ENCODE results near the gene PTTG1IP. TPM values are rescaled to one million over a fixed set of nuclear protein-coding genes. Genes with fewer than 3 reads are reported as not detected.
A peak's percentile ranks its signal among the peaks of the same experiment; 100 is the strongest.

Gene PTTG1IP
- polyA plus RNA-seq, 1 donor (not counting 4 experiments of a cell fraction or from before 2014, with no cell fraction given) = 132 TPM

DNA sequence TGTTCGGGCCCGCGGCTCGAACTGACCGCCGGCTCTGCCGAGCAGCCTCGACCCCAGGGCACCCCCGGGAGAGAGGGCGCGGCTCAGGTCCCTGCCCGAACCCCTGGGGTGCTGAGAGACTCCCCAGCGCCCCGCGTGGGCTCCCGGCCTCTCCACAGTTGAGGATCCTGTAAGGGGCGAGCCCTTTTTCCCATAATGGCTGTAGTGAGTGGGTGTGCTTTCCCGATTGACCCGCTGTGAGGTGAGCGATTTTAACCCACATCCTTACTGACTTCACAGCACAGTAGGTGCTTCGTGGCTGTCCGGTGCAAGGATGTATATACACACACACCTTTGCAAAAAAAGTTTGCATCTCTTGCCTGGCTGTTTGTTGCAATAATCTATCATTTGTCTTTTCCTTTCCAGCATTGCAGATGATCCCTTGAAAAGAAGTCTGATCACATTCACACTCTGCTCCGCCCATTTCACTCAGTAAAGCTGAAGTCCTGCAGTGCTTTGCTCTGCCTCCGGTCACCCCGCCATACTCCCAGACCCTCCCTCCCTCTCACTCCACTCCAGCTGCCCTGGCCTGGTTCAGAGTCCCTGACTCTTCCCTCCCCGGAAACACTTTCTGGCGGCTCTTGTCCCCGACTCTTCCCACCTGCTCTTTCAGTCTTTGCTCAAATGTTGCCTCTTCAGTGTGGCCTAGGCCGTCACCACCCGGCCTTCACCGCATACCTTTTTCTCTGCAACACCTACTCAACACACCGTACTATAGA lies 70.9 kb downstream of the PTTG1IP start:
- H3K4me3 ChIP-seq (ENCODE audit: control insufficient read depth in 2 of 3, extremely low read depth in 1 of 3, insufficient read depth in 2 of 3, low read depth in 1 of 3, low read length in 3 of 3) = peak overlapping the region; percentile 72 to 99 (median 98)
- H2AFZ ChIP-seq (ENCODE audit: control insufficient read depth, low read length) = no peak overlapping the region
- H3K4me2 ChIP-seq (ENCODE audit: control insufficient read depth, extremely low read depth, insufficient read depth, low read depth, low read length) = peak overlapping the region; percentile 75
- DNase-seq (ENCODE audit: low read depth, low spot score) (no peak), FAIRE-seq (no peak)
- dilution Hi-C loops (cut with MboI; ENCODE audit: extremely low pct_ligation_motif_present, low sequenced_read_pairs) = no loop called here
- H3K27ac ChIP-seq (ENCODE audit: control insufficient read depth, insufficient read depth, low read length) = peak overlapping the region; percentile 39
- H3K9ac ChIP-seq (ENCODE audit: control insufficient read depth, extremely low read depth, insufficient read depth, low read length) = peak overlapping the region; percentile 83
- no peaks in the 10 kb centered on the region for H3K9me1 ChIP-seq (ENCODE audit: control insufficient read depth, extremely low read depth, insufficient read depth, low read length)
- H3K36me3 ChIP-seq (ENCODE audit: control insufficient read depth in 2 of 2, extremely low read depth in 1 of 2, insufficient read depth in 2 of 2, low read length in 2 of 2) = peaks cover 20 to 28% of the 10 kb centered on the region in 2 experiments
- peaks cover 17% of the 10 kb centered on the region for H3K4me1 ChIP-seq (ENCODE audit: control insufficient read depth, extremely low read depth, insufficient read depth, low read length)
- no peaks in the 10 kb centered on the region for H3K9me3 ChIP-seq (ENCODE audit: control insufficient read depth, low read depth, low read length)
- H4K20me1 ChIP-seq (ENCODE audit: control insufficient read depth, extremely low read depth, insufficient read depth, low read length) = peaks cover 10% of the 10 kb centered on the region
- TF ChIP-seq CTCF (optimal IDR thresholded peaks at IDR 0.05 in 1 of 3, IDR thresholded peaks at IDR 0.05 in 1 of 3, conservative IDR thresholded peaks at IDR 0.05 in 1 of 3; ENCODE audit: extremely low read depth in 1 of 3, insufficient read depth in 2 of 3, low read length in 3 of 3) = no peak
- TF ChIP-seq EZH2 (IDR thresholded peaks at IDR 0.05; ENCODE audit: low read length) = no peak
- peaks cover 46% of the 10 kb centered on the region for H3K79me2 ChIP-seq (ENCODE audit: control insufficient read depth, insufficient read depth, low read length)
- H3K27me3 ChIP-seq (ENCODE audit: control insufficient read depth, extremely low read depth, insufficient read depth, low read length) = no peaks in the 10 kb centered on the region

- H3K9ac ChIP-seq (ENCODE audit: control insufficient read depth, extremely low read depth, insufficient read depth, low read length) = peak within 1 kb of the TSS; percentile 83
- H3K36me3 ChIP-seq (ENCODE audit: control insufficient read depth in 2 of 2, extremely low read depth in 1 of 2, insufficient read depth in 2 of 2, low read length in 2 of 2) = peaks cover 15 to 23% of the 10 kb centered on the region in 2 experiments
- TF ChIP-seq CTCF (optimal IDR thresholded peaks at IDR 0.05 in 1 of 3, IDR thresholded peaks at IDR 0.05 in 1 of 3, conservative IDR thresholded peaks at IDR 0.05 in 1 of 3; ENCODE audit: extremely low read depth in 1 of 3, insufficient read depth in 2 of 3, low read length in 3 of 3) (no peak), EZH2 (IDR thresholded peaks at IDR 0.05; ENCODE audit: low read length) (no peak)
- H3K27ac ChIP-seq (ENCODE audit: control insufficient read depth, insufficient read depth, low read length) = peak within 1 kb of the TSS; percentile 70
- H3K9me1 ChIP-seq (ENCODE audit: control insufficient read depth, extremely low read depth, insufficient read depth, low read length) = no peaks in the 10 kb centered on the region
- peaks cover 17% of the 10 kb centered on the region for H3K4me1 ChIP-seq (ENCODE audit: control insufficient read depth, extremely low read depth, insufficient read depth, low read length)
- peak within 1 kb of the TSS; percentile 95 for H2AFZ ChIP-seq (ENCODE audit: control insufficient read depth, low read length)
- dilution Hi-C loops (cut with MboI; ENCODE audit: extremely low pct_ligation_motif_present, low sequenced_read_pairs) = no loop called here
- H3K27me3 ChIP-seq (ENCODE audit: control insufficient read depth, extremely low read depth, insufficient read depth, low read length) = no peaks in the 10 kb centered on the region
- no peaks in the 10 kb centered on the region for H3K9me3 ChIP-seq (ENCODE audit: control insufficient read depth, low read depth, low read length)
- DNase-seq (ENCODE audit: low read depth, low spot score) (no peak), FAIRE-seq (no peak)
- H4K20me1 ChIP-seq (ENCODE audit: control insufficient read depth, extremely low read depth, insufficient read depth, low read length) = peaks cover 10% of the 10 kb centered on the region
- peaks cover 52% of the 10 kb centered on the region for H3K79me2 ChIP-seq (ENCODE audit: control insufficient read depth, insufficient read depth, low read length)
- H3K4me3 ChIP-seq (ENCODE audit: control insufficient read depth in 2 of 3, extremely low read depth in 1 of 3, insufficient read depth in 2 of 3, low read depth in 1 of 3, low read length in 3 of 3) = peak within 1 kb of the TSS; percentile 72 to 99 (median 98)
- peak within 1 kb of the TSS; percentile 75 for H3K4me2 ChIP-seq (ENCODE audit: control insufficient read depth, extremely low read depth, insufficient read depth, low read depth, low read length)
These were observed 71.8 kb downstream of the PTTG1IP start, which contains the start of gene UBE2G2 for GRCh38 chr21:44801468-44802395. TSS of gene UBE2G2 (minus strand) at chr21:44801820. CDS start at chr21:44801748, 72 bp downstream.
